Measurements from ENCODE around the gene PAX6. TPM values are rescaled to one million over a fixed set of nuclear protein-coding genes. Genes with fewer than 3 reads are reported as not detected.
A peak's percentile ranks its signal among the peaks of the same experiment; 100 is the strongest.

Gene PAX6
- total and polyA plus RNA-seq, 9 of the 15 experiments (the other 6 are each of a cell fraction or from before 2014, with no cell fraction given), result 1.5 to 10.9 (median 5.3) TPM

DNA sequence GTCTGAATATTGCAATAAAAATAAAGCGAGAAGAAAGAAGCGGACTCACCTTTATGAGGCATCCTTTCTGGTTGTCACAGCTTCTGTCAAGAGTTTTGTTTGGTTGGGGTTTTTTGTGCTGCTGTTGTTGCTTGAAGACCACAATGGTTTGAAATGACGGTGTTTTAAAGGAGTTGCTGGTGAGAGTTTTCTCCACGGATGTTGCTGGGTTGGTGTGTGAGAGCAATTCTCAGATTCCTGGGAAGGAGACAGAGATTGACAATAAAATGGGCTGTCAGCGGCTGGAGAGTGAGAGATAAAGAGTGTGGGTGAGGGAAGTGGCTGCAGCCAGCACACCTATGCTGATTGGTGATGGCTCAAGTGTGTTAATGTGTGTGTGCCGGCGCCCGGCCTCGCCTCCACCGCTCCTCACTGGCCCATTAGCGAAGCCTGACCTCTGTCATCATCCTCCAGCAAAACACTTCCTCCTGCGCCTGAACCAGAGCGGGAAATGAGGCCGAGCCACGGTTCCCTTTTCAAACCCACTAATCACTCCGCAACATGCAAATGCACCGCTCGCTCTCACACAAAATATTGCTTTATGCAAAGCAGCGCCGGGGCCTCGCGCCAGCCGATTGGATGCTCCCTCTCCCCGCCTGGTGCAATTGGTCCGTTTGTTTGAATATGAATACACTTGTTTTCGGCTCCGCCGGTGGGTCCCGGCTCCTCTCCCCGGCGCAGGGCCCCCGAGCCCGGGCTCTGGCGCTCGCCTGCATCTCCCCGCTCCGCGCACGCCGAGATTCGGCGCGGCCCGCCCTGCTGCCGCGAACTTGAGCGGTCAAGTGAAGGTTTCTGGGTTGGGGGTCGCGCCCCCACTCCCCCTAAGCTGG lies at the start of gene PAX6 (continued):
- TF ChIP-seq, protein P1, sequence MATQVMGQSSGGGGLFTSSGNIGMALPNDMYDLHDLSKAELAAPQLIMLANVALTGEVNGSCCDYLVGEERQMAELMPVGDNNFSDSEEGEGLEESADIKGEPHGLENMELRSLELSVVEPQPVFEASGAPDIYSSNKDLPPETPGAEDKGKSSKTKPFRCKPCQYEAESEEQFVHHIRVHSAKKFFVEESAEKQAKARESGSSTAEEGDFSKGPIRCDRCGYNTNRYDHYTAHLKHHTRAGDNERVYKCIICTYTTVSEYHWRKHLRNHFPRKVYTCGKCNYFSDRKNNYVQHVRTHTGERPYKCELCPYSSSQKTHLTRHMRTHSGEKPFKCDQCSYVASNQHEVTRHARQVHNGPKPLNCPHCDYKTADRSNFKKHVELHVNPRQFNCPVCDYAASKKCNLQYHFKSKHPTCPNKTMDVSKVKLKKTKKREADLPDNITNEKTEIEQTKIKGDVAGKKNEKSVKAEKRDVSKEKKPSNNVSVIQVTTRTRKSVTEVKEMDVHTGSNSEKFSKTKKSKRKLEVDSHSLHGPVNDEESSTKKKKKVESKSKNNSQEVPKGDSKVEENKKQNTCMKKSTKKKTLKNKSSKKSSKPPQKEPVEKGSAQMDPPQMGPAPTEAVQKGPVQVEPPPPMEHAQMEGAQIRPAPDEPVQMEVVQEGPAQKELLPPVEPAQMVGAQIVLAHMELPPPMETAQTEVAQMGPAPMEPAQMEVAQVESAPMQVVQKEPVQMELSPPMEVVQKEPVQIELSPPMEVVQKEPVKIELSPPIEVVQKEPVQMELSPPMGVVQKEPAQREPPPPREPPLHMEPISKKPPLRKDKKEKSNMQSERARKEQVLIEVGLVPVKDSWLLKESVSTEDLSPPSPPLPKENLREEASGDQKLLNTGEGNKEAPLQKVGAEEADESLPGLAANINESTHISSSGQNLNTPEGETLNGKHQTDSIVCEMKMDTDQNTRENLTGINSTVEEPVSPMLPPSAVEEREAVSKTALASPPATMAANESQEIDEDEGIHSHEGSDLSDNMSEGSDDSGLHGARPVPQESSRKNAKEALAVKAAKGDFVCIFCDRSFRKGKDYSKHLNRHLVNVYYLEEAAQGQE (IDR thresholded peaks at IDR 0.05; ENCODE audit: borderline replicate concordance), result peak; percentile 10; the same call in 1 of the 2 replicates
- TF ChIP-seq, protein P1 (CRISPR knock-in tag; IDR thresholded peaks at IDR 0.05; ENCODE audit: low read depth), result no peak
- TF ChIP-seq CHD4 (IDR thresholded peaks at IDR 0.05; ENCODE audit: insufficient read depth, insufficient replicate concordance, low read depth, low read length, poor library complexity, severe bottlenecking) (no peak), SREBF2 (CRISPR knock-in tag; IDR thresholded peaks at IDR 0.05) (no peak), ZSCAN32 (CRISPR knock-in tag; IDR thresholded peaks at IDR 0.05) (no peak), ZNF436 (CRISPR knock-in tag; IDR thresholded peaks at IDR 0.05) (no peak), TCFL5 (CRISPR knock-in tag; conservative IDR thresholded peaks at IDR 0.05) (no peak), KAT8 (IDR thresholded peaks at IDR 0.05; ENCODE audit: low read depth) (no peak), KDM4B (IDR thresholded peaks at IDR 0.05; ENCODE audit: borderline replicate concordance in 2 of 2, low read depth in 1 of 2) (no peak), JUNB (CRISPR knock-in tag; conservative IDR thresholded peaks at IDR 0.05) (no peak), NUFIP1 (IDR thresholded peaks at IDR 0.05; ENCODE audit: partially characterized antibody) (no peak), ZNF23 (CRISPR knock-in tag; IDR thresholded peaks at IDR 0.05) (no peak)
- TF ChIP-seq, protein P2, sequence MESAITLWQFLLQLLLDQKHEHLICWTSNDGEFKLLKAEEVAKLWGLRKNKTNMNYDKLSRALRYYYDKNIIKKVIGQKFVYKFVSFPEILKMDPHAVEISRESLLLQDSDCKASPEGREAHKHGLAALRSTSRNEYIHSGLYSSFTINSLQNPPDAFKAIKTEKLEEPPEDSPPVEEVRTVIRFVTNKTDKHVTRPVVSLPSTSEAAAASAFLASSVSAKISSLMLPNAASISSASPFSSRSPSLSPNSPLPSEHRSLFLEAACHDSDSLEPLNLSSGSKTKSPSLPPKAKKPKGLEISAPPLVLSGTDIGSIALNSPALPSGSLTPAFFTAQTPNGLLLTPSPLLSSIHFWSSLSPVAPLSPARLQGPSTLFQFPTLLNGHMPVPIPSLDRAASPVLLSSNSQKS (CRISPR knock-in tag; IDR thresholded peaks at IDR 0.05), result no peak
- TF ChIP-seq, protein P3, sequence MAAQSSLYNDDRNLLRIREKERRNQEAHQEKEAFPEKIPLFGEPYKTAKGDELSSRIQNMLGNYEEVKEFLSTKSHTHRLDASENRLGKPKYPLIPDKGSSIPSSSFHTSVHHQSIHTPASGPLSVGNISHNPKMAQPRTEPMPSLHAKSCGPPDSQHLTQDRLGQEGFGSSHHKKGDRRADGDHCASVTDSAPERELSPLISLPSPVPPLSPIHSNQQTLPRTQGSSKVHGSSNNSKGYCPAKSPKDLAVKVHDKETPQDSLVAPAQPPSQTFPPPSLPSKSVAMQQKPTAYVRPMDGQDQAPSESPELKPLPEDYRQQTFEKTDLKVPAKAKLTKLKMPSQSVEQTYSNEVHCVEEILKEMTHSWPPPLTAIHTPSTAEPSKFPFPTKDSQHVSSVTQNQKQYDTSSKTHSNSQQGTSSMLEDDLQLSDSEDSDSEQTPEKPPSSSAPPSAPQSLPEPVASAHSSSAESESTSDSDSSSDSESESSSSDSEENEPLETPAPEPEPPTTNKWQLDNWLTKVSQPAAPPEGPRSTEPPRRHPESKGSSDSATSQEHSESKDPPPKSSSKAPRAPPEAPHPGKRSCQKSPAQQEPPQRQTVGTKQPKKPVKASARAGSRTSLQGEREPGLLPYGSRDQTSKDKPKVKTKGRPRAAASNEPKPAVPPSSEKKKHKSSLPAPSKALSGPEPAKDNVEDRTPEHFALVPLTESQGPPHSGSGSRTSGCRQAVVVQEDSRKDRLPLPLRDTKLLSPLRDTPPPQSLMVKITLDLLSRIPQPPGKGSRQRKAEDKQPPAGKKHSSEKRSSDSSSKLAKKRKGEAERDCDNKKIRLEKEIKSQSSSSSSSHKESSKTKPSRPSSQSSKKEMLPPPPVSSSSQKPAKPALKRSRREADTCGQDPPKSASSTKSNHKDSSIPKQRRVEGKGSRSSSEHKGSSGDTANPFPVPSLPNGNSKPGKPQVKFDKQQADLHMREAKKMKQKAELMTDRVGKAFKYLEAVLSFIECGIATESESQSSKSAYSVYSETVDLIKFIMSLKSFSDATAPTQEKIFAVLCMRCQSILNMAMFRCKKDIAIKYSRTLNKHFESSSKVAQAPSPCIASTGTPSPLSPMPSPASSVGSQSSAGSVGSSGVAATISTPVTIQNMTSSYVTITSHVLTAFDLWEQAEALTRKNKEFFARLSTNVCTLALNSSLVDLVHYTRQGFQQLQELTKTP (IDR thresholded peaks at IDR 0.05; ENCODE audit: low read depth in 1 of 2, partially characterized antibody in 2 of 2), result peak in 1 of 2 experiments; percentile 44

All from K562 (cell line).